Measurements from ENCODE around the gene PUS7L. TPM values are rescaled to one million over a fixed set of nuclear protein-coding genes. Genes with fewer than 3 reads are reported as not detected.

Gene PUS7L
- polyA plus RNA-seq (2013, experiment 1 of 2), result 13.5 TPM
- 13.8 TPM for polyA plus RNA-seq (2013, experiment 2 of 2)

GRCh38 chr12:43758728-43759563 is at the start of gene PUS7L, which contains the start of gene IRAK4:
TSS of gene PUS7L (minus strand) at chr12:43758790. CDS start at chr12:43755245, 3,545 bp downstream.
TSS of gene IRAK4 (plus strand) at chr12:43758951. CDS start at chr12:43768112, 9,161 bp downstream.
- no peaks in the 10 kb centered on the region for H3K9me3 ChIP-seq (replicated peaks in 1 of 2; ENCODE audit: control insufficient read depth in 2 of 2, insufficient read depth in 1 of 2, low read depth in 1 of 2, low read length in 2 of 2)
- peak within 1 kb of the TSS in 1 of 2 donors; percentile 86 for H3K4me3 ChIP-seq (ENCODE audit: low read length in 2 of 2)
- no CpG with 5 or more reads among the region's 54 CpGs for WGBS, 2 donors (ENCODE audit: extremely low coverage in 2 of 2, insufficient read length in 2 of 2, insufficient replicate concordance in 1 of 2)
- H2BK15ac ChIP-seq (ENCODE audit: low read length), result no peak within 1 kb of the TSS
- H3K27me3 ChIP-seq (ENCODE audit: control insufficient read depth in 3 of 3, insufficient read depth in 3 of 3, low read depth in 1 of 3, low read length in 3 of 3), result peaks cover 0 to 4% (median 0%) of the 10 kb centered on the region in 3 experiments
- peak within 1 kb of the TSS; percentile 17 for H3K4ac ChIP-seq (ENCODE audit: low read length)
- H4K8ac ChIP-seq (ENCODE audit: low read depth, low read length), result no peak within 1 kb of the TSS
- peak within 1 kb of the TSS; percentile 64 for H3K4me2 ChIP-seq (ENCODE audit: insufficient read depth, low read length, poor library complexity, severe bottlenecking)
- H2BK5ac ChIP-seq (ENCODE audit: low read length), result peak within 1 kb of the TSS; percentile 72
- no peak within 1 kb of the TSS for H2AK5ac ChIP-seq (ENCODE audit: low read depth, low read length)
- peaks cover 3% of the 10 kb centered on the region for H3K79me1 ChIP-seq (ENCODE audit: low read depth, low read length)
- no peaks in the 10 kb centered on the region for H3K36me3 ChIP-seq (replicated peaks in 1 of 2; ENCODE audit: control insufficient read depth in 2 of 2, insufficient read depth in 2 of 2, low read length in 2 of 2)
- peak within 1 kb of the TSS; percentile 83 for H3K18ac ChIP-seq (ENCODE audit: low read length)
- no peak within 1 kb of the TSS for H2BK12ac ChIP-seq (ENCODE audit: low read length)
- H3K4me1 ChIP-seq (ENCODE audit: control insufficient read depth in 2 of 2, insufficient read depth in 1 of 2, low read depth in 1 of 2, low read length in 2 of 2), result peaks cover 0 to 4% of the 10 kb centered on the region in 2 donors
- H3K23ac ChIP-seq (ENCODE audit: low read depth, low read length, poor library complexity), result peak within 1 kb of the TSS; percentile 93
- H3K14ac ChIP-seq (ENCODE audit: low read length), result peak within 1 kb of the TSS; percentile 75
- H4K91ac ChIP-seq (ENCODE audit: low read depth, low read length, poor library complexity), result no peak within 1 kb of the TSS
- peak; percentile 90 for DNase-seq (ENCODE audit: low spot score)
- no peak within 1 kb of the TSS for H3K27ac ChIP-seq (replicated peaks; ENCODE audit: low read length)
- peak within 1 kb of the TSS; percentile 87 for H3K9ac ChIP-seq (ENCODE audit: low read depth, low read length, poor library complexity)
- no peak within 1 kb of the TSS for H2AFZ ChIP-seq (ENCODE audit: low read length)
- H2BK120ac ChIP-seq (ENCODE audit: low read depth, low read length), result no peak within 1 kb of the TSS

GRCh38 chr12:43807386-43807785 is 48.8 kb upstream of the PUS7L start:
- Histone ChIP-seq H2AFZ (ENCODE audit: low read length) (peak overlapping the region; percentile 99), H3K27ac (replicated peaks; ENCODE audit: low read length) (no peak overlapping the region), H3K4ac (ENCODE audit: low read length) (no peak overlapping the region), H3K79me1 (ENCODE audit: low read depth, low read length) (peaks cover 4% of the 10 kb centered on the region), H3K14ac (ENCODE audit: low read length) (no peak overlapping the region), H3K4me2 (ENCODE audit: insufficient read depth, low read length, poor library complexity, severe bottlenecking) (no peak overlapping the region), H4K91ac (ENCODE audit: low read depth, low read length, poor library complexity) (no peak overlapping the region), H2BK15ac (ENCODE audit: low read length) (no peak overlapping the region), H4K8ac (ENCODE audit: low read depth, low read length) (no peak overlapping the region), H3K27me3 (ENCODE audit: control insufficient read depth in 3 of 3, insufficient read depth in 3 of 3, low read depth in 1 of 3, low read length in 3 of 3) (no peaks in the 10 kb centered on the region), H3K18ac (ENCODE audit: low read length) (no peak overlapping the region), H3K4me1 (ENCODE audit: control insufficient read depth in 2 of 2, insufficient read depth in 1 of 2, low read depth in 1 of 2, low read length in 2 of 2) (no peaks in the 10 kb centered on the region), H3K9me3 (replicated peaks in 1 of 2; ENCODE audit: control insufficient read depth in 2 of 2, insufficient read depth in 1 of 2, low read depth in 1 of 2, low read length in 2 of 2) (no peaks in the 10 kb centered on the region), H2BK5ac (ENCODE audit: low read length) (no peak overlapping the region), H2AK5ac (ENCODE audit: low read depth, low read length) (no peak overlapping the region), H3K36me3 (replicated peaks in 1 of 2; ENCODE audit: control insufficient read depth in 2 of 2, insufficient read depth in 2 of 2, low read length in 2 of 2) (peaks cover 0 to 18% of the 10 kb centered on the region in 2 donors), H2BK12ac (ENCODE audit: low read length) (no peak overlapping the region), H3K4me3 (ENCODE audit: low read length in 2 of 2) (peak overlapping the region in 1 of 2 donors; percentile 98), H3K9ac (ENCODE audit: low read depth, low read length, poor library complexity) (no peak overlapping the region), H3K23ac (ENCODE audit: low read depth, low read length, poor library complexity) (no peak overlapping the region), H2BK120ac (ENCODE audit: low read depth, low read length) (no peak overlapping the region)
- no peak for DNase-seq (ENCODE audit: low spot score)
- WGBS, 2 donors (ENCODE audit: extremely low coverage in 2 of 2, insufficient read length in 2 of 2, insufficient replicate concordance in 1 of 2), result no CpG with 5 or more reads among the region's 3 CpGs

- Histone ChIP-seq H2BK120ac (ENCODE audit: low read depth, low read length) (no peak overlapping the region), H3K4me1 (ENCODE audit: control insufficient read depth in 2 of 2, insufficient read depth in 1 of 2, low read depth in 1 of 2, low read length in 2 of 2) (no peaks in the 10 kb centered on the region), H3K23ac (ENCODE audit: low read depth, low read length, poor library complexity) (no peak overlapping the region), H4K91ac (ENCODE audit: low read depth, low read length, poor library complexity) (no peak overlapping the region), H3K27ac (replicated peaks; ENCODE audit: low read length) (no peak overlapping the region), H3K4ac (ENCODE audit: low read length) (no peak overlapping the region), H3K79me1 (ENCODE audit: low read depth, low read length) (peaks cover 4% of the 10 kb centered on the region), H2AK5ac (ENCODE audit: low read depth, low read length) (no peak overlapping the region), H3K4me3 (ENCODE audit: low read length in 2 of 2) (peak overlapping the region in 1 of 2 donors; percentile 98), H2BK15ac (ENCODE audit: low read length) (no peak overlapping the region), H3K14ac (ENCODE audit: low read length) (no peak overlapping the region), H3K9me3 (replicated peaks in 1 of 2; ENCODE audit: control insufficient read depth in 2 of 2, insufficient read depth in 1 of 2, low read depth in 1 of 2, low read length in 2 of 2) (no peaks in the 10 kb centered on the region), H2BK5ac (ENCODE audit: low read length) (peak overlapping the region; percentile 97), H3K27me3 (ENCODE audit: control insufficient read depth in 3 of 3, insufficient read depth in 3 of 3, low read depth in 1 of 3, low read length in 3 of 3) (no peaks in the 10 kb centered on the region), H2AFZ (ENCODE audit: low read length) (peak overlapping the region; percentile 99), H3K18ac (ENCODE audit: low read length) (no peak overlapping the region), H4K8ac (ENCODE audit: low read depth, low read length) (no peak overlapping the region), H2BK12ac (ENCODE audit: low read length) (no peak overlapping the region), H3K9ac (ENCODE audit: low read depth, low read length, poor library complexity) (no peak overlapping the region), H3K4me2 (ENCODE audit: insufficient read depth, low read length, poor library complexity, severe bottlenecking) (no peak overlapping the region), H3K36me3 (replicated peaks in 1 of 2; ENCODE audit: control insufficient read depth in 2 of 2, insufficient read depth in 2 of 2, low read length in 2 of 2) (peaks cover 0 to 25% of the 10 kb centered on the region in 2 donors)
- no CpG with 5 or more reads among the region's 3 CpGs for whole genome bisulfite sequencing, 2 donors (ENCODE audit: extremely low coverage in 2 of 2, insufficient read length in 2 of 2, insufficient replicate concordance in 1 of 2)
- DNase-seq (ENCODE audit: low spot score), result no peak
Measured at GRCh38 chr12:43806737-43807072, 48.1 kb upstream of the PUS7L start.
